ENCODE results near the gene CRYZL1.
"Not testable (repeated sequence)": the region's sequence is repeated elsewhere in the genome, so short reads cannot be mapped to it uniquely, and the experiment has no call there.

Gene CRYZL1

DNA sequence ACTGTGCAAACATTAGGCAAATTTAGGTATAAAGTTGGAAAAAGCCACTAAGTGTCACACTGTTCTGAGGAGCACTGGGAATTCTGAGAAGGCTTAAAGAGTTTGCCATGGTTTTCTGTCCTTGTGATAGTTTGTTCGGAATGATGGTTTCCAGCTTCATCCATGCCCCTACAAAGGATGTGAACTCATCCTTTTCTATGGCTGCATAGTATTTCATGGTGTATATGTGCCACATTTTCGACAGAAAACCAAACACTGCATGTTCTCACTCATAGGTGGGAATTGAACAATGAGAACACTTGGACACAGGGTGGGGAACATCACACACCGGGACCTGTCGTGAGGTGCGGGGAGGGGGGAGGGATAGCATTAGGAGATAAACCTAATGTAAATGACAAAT lies 35.1 kb upstream of the CRYZL1 start:
- H3K9me3 ChIP-seq (ENCODE audit: control insufficient read depth in 1 of 2, low read length in 2 of 2); H3K4me3 ChIP-seq (ENCODE audit: low read depth in 1 of 2, low read length in 2 of 2); H3K4me1 ChIP-seq (ENCODE audit: control insufficient read depth in 1 of 2, insufficient read depth in 2 of 2, low read length in 2 of 2); H3K27me3 ChIP-seq (ENCODE audit: low read depth, low read length); H3K27ac ChIP-seq (ENCODE audit: low read length); H3K36me3 ChIP-seq (ENCODE audit: control insufficient read depth in 1 of 2, insufficient read depth in 2 of 2, low read length in 2 of 2): not testable (repeated sequence)

DNA sequence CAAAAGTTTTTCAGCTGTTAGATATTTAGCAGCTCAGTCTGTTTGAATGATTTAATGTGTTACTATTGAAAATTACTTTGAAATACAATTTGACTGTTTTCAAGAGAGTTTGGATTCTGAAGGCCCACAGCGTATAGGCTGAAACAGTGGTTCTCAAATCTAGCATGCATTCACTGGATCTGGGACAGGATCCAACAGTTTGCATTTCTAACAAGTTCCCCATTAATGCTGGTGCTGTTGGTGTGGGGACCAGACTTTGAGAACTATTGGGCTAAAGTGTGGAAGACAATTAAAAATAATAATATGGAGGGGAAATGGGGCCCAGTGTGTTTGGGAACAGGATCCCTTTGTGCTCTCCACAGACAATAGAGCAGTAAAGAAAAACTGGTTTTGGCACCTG lies 32.7 kb upstream of the CRYZL1 start:
- Histone ChIP-seq H3K27ac (ENCODE audit: low read length) (no peak overlapping the region), H3K36me3 (ENCODE audit: control insufficient read depth in 1 of 2, insufficient read depth in 2 of 2, low read length in 2 of 2) (no peaks in the 10 kb centered on the region), H3K9me3 (ENCODE audit: control insufficient read depth in 1 of 2, low read length in 2 of 2) (no peaks in the 10 kb centered on the region), H3K4me1 (ENCODE audit: control insufficient read depth in 1 of 2, insufficient read depth in 2 of 2, low read length in 2 of 2) (peaks cover 0 to 8% of the 10 kb centered on the region in 2 donors), H3K27me3 (ENCODE audit: low read depth, low read length) (no peaks in the 10 kb centered on the region), H3K4me3 (ENCODE audit: low read depth in 1 of 2, low read length in 2 of 2) (no peak overlapping the region)

DNA sequence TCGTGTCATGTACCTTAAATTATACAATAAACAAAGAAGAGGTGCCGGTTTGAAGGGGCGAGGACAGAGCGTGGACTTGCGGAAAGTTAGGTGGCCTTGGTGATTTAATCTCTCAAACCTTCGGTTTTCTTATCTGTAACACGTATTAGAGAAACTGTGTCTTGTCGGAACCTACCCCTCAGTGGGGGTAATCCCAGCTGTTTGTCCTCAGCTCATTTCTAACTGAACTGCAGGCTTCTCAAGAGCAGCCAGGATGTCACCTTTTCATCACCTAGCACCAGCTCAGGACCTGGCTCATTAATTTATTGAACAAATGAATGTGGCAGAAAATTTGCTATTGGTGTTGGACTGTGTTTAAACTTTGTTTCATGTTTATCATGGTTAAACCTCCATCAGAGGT lies 31.9 kb upstream of the CRYZL1 start:
- H3K4me1 ChIP-seq (ENCODE audit: control insufficient read depth in 1 of 2, insufficient read depth in 2 of 2, low read length in 2 of 2): peaks cover 0 to 6% of the 10 kb centered on the region in 2 donors
- H3K4me3 ChIP-seq (ENCODE audit: low read depth in 1 of 2, low read length in 2 of 2): no peak overlapping the region
- H3K27ac ChIP-seq (ENCODE audit: low read length): no peak overlapping the region
- H3K27me3 ChIP-seq (ENCODE audit: low read depth, low read length): no peaks in the 10 kb centered on the region
- no peaks in the 10 kb centered on the region for H3K9me3 ChIP-seq (ENCODE audit: control insufficient read depth in 1 of 2, low read length in 2 of 2)
- no peaks in the 10 kb centered on the region for H3K36me3 ChIP-seq (ENCODE audit: control insufficient read depth in 1 of 2, insufficient read depth in 2 of 2, low read length in 2 of 2)

DNA sequence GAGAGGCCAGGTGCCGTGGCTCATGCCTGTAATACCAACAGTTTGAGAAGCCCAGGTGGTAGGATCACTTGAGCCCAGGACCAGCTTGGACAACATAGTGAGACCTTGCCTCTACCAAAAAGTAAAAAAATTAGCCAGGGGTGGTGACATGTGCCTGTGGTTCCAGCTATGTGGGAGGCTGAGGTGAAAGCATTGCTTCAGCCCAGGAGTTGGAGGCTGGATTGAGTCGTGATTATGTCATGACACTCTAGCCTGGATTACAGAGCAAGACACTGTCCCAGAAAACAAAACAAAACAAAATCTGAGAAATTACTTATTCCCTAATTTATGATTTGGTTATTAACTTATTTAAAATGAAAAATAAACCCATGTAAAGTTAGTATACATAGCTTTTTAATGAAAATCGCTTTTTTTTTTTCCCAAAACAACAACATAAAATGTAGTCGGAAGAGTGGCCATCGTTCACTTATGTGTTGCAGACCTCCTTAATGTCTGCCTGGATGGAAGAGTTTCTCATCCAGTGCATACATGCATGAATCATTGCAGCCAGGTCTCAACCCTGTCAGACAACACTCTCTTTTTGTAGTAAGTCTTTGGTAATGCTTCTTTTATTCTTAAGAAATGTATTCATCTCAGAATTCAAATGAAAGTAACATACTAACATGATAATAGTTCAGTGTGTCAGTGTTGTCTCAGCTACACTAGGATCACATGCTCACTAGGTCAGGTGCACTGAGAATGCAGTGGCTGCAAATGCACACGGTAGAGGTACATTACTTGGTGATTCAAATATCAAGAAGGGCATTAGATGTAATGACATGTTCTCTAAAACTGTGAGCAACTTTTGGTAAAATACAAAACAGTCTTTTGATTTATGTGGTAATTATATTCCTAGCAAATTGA lies 28.8 kb upstream of the CRYZL1 start:
- peaks cover 0 to 6% of the 10 kb centered on the region in 2 donors for H3K4me1 ChIP-seq (ENCODE audit: control insufficient read depth in 1 of 2, insufficient read depth in 2 of 2, low read length in 2 of 2)
- no peak overlapping the region for H3K4me3 ChIP-seq (ENCODE audit: low read depth in 1 of 2, low read length in 2 of 2)
- H3K36me3 ChIP-seq (ENCODE audit: control insufficient read depth in 1 of 2, insufficient read depth in 2 of 2, low read length in 2 of 2): no peaks in the 10 kb centered on the region
- no peak overlapping the region for H3K27ac ChIP-seq (ENCODE audit: low read length)
- no peaks in the 10 kb centered on the region for H3K9me3 ChIP-seq (ENCODE audit: control insufficient read depth in 1 of 2, low read length in 2 of 2)
- H3K27me3 ChIP-seq (ENCODE audit: low read depth, low read length): no peaks in the 10 kb centered on the region

GRCh38 chr21:33668620-33669019 lies 27.1 kb upstream of the CRYZL1 start:
- Histone ChIP-seq H3K27ac (ENCODE audit: low read length) (no peak overlapping the region), H3K9me3 (ENCODE audit: control insufficient read depth in 1 of 2, low read length in 2 of 2) (no peaks in the 10 kb centered on the region), H3K27me3 (ENCODE audit: low read depth, low read length) (no peaks in the 10 kb centered on the region), H3K4me1 (ENCODE audit: control insufficient read depth in 1 of 2, insufficient read depth in 2 of 2, low read length in 2 of 2) (peaks cover 0 to 6% of the 10 kb centered on the region in 2 donors), H3K4me3 (ENCODE audit: low read depth in 1 of 2, low read length in 2 of 2) (no peak overlapping the region), H3K36me3 (ENCODE audit: control insufficient read depth in 1 of 2, insufficient read depth in 2 of 2, low read length in 2 of 2) (no peaks in the 10 kb centered on the region)

- no peak overlapping the region for H3K27ac ChIP-seq (ENCODE audit: low read length)
Measured at GRCh38 chr21:33668180-33668579, 26.6 kb upstream of the CRYZL1 start.

DNA sequence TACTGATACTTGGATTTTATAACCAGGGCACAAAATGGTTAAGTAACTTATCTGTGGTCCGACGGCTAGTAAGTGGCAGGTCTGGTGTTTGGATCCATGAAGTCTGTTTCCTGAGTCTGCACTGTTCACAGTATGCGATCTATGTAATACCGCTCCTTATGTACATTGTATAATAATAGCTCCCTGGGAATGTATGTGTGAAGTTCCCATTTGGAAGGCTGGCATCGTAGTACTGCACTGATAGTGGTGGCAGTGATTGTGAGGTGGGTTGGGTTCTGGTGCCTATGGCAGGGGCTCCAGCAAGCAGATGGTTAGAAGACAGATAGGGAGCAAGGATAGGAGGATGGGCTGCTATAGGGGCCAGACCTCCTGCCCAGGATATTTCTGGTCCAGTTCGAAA lies 26.1 kb upstream of the CRYZL1 start:
- no peak overlapping the region for H3K4me3 ChIP-seq (ENCODE audit: low read depth in 1 of 2, low read length in 2 of 2)
- H3K27ac ChIP-seq (ENCODE audit: low read length): no peak overlapping the region

More at GRCh38 chr21:33668180-33668579, 26.6 kb upstream of the CRYZL1 start:
- H3K9me3 ChIP-seq (ENCODE audit: control insufficient read depth in 1 of 2, low read length in 2 of 2): no peaks in the 10 kb centered on the region
- H3K27me3 ChIP-seq (ENCODE audit: low read depth, low read length): no peaks in the 10 kb centered on the region
- no peaks in the 10 kb centered on the region for H3K36me3 ChIP-seq (ENCODE audit: control insufficient read depth in 1 of 2, insufficient read depth in 2 of 2, low read length in 2 of 2)
- no peak overlapping the region for H3K4me3 ChIP-seq (ENCODE audit: low read depth in 1 of 2, low read length in 2 of 2)
- peaks cover 0 to 6% of the 10 kb centered on the region in 2 donors for H3K4me1 ChIP-seq (ENCODE audit: control insufficient read depth in 1 of 2, insufficient read depth in 2 of 2, low read length in 2 of 2)

DNA sequence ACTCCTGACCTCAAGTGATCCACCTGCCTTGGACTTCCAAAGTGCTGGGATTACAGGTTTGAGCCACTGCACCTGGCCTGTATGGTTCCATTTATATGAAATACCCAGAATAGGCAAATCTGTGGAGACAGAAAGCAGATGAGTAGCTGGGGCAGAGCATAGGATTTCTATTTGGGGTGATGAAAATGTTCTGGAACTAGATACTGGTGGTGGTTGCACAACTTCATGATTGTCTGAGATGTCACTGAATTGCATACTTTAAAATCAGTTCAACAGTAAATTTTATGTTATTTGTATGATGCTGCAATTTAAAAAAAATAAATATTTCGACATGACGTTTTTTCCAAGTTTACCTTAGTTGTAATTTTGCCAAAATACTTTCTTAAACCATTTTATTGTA lies 24.6 kb upstream of the CRYZL1 start:
- Histone ChIP-seq H3K9me3 (ENCODE audit: control insufficient read depth in 1 of 2, low read length in 2 of 2) (no peaks in the 10 kb centered on the region), H3K4me3 (ENCODE audit: low read depth in 1 of 2, low read length in 2 of 2) (no peak overlapping the region), H3K27me3 (ENCODE audit: low read depth, low read length) (no peaks in the 10 kb centered on the region), H3K36me3 (ENCODE audit: control insufficient read depth in 1 of 2, insufficient read depth in 2 of 2, low read length in 2 of 2) (no peaks in the 10 kb centered on the region), H3K4me1 (ENCODE audit: control insufficient read depth in 1 of 2, insufficient read depth in 2 of 2, low read length in 2 of 2) (peaks cover 0 to 6% of the 10 kb centered on the region in 2 donors), H3K27ac (ENCODE audit: low read length) (no peak overlapping the region)

More for the DNA sequence above, 26.1 kb upstream of the CRYZL1 start:
- no peaks in the 10 kb centered on the region for H3K9me3 ChIP-seq (ENCODE audit: control insufficient read depth in 1 of 2, low read length in 2 of 2)
- no peaks in the 10 kb centered on the region for H3K27me3 ChIP-seq (ENCODE audit: low read depth, low read length)
- no peaks in the 10 kb centered on the region for H3K36me3 ChIP-seq (ENCODE audit: control insufficient read depth in 1 of 2, insufficient read depth in 2 of 2, low read length in 2 of 2)
- H3K4me1 ChIP-seq (ENCODE audit: control insufficient read depth in 1 of 2, insufficient read depth in 2 of 2, low read length in 2 of 2): peaks cover 0 to 6% of the 10 kb centered on the region in 2 donors

DNA sequence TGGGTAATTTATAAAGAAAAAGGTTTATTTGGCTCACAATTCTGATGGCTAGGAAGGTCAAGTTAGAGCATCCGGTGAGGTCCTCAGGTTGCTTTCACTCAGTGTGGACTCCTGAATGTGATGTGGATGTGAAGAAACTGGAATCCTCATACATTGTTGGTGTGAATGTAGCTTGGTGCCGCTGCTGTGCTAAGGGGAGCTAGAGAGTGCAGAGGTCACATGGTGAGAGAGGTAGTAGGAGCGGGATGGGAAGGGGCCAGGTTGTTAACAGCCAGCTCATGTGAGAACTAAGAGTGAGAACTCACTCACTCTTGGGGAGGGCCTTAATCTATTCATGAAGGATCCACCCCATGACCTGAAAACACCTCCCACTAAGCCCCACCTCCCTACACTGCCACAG lies 22.6 kb upstream of the CRYZL1 start:
- no peak overlapping the region for H3K27ac ChIP-seq (ENCODE audit: low read length)
- H3K36me3 ChIP-seq (ENCODE audit: control insufficient read depth in 1 of 2, insufficient read depth in 2 of 2, low read length in 2 of 2): no peaks in the 10 kb centered on the region
- no peak overlapping the region for H3K4me3 ChIP-seq (ENCODE audit: low read depth in 1 of 2, low read length in 2 of 2)

GRCh38 chr21:33663241-33663640 lies 21.7 kb upstream of the CRYZL1 start:
- Histone ChIP-seq H3K36me3 (ENCODE audit: control insufficient read depth in 1 of 2, insufficient read depth in 2 of 2, low read length in 2 of 2) (no peaks in the 10 kb centered on the region), H3K27me3 (ENCODE audit: low read depth, low read length) (no peaks in the 10 kb centered on the region), H3K27ac (ENCODE audit: low read length) (no peak overlapping the region), H3K9me3 (ENCODE audit: control insufficient read depth in 1 of 2, low read length in 2 of 2) (no peaks in the 10 kb centered on the region), H3K4me1 (ENCODE audit: control insufficient read depth in 1 of 2, insufficient read depth in 2 of 2, low read length in 2 of 2) (peaks cover 0 to 1% of the 10 kb centered on the region in 2 donors), H3K4me3 (ENCODE audit: low read depth in 1 of 2, low read length in 2 of 2) (no peak overlapping the region)

More for the DNA sequence above, 22.6 kb upstream of the CRYZL1 start:
- H3K27me3 ChIP-seq (ENCODE audit: low read depth, low read length): no peaks in the 10 kb centered on the region
- H3K9me3 ChIP-seq (ENCODE audit: control insufficient read depth in 1 of 2, low read length in 2 of 2): no peaks in the 10 kb centered on the region
- H3K4me1 ChIP-seq (ENCODE audit: control insufficient read depth in 1 of 2, insufficient read depth in 2 of 2, low read length in 2 of 2): peaks cover 0 to 6% of the 10 kb centered on the region in 2 donors

DNA sequence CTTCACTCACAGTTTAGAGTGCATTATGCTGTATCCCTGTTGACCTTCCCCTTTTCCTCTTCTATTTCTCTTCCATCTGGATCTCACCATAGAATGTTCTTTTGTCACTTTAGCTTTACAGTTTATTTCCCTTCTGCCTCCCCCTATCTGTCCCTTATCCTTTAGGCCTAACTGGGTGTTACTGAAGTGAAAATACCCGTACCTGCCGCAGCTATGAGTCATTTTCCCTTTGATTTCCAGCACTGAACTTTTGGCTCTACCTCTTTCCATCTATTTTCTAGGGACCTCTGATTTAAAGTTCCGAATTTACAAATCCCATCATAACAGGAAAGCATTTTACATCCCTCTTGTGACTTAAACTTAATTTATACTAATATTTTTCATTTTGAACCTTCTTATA lies 20.5 kb upstream of the CRYZL1 start:
- H3K4me1 ChIP-seq (ENCODE audit: control insufficient read depth in 1 of 2, insufficient read depth in 2 of 2, low read length in 2 of 2): peaks cover 0 to 4% of the 10 kb centered on the region in 2 donors

GRCh38 chr21:33661146-33661545 lies 19.6 kb upstream of the CRYZL1 start:
- no peak overlapping the region for H3K27ac ChIP-seq (ENCODE audit: low read length)
- H3K27me3 ChIP-seq (ENCODE audit: low read depth, low read length): no peaks in the 10 kb centered on the region
- peaks cover 0 to 4% of the 10 kb centered on the region in 2 donors for H3K4me1 ChIP-seq (ENCODE audit: control insufficient read depth in 1 of 2, insufficient read depth in 2 of 2, low read length in 2 of 2)
- no peaks in the 10 kb centered on the region for H3K36me3 ChIP-seq (ENCODE audit: control insufficient read depth in 1 of 2, insufficient read depth in 2 of 2, low read length in 2 of 2)
- H3K9me3 ChIP-seq (ENCODE audit: control insufficient read depth in 1 of 2, low read length in 2 of 2): no peaks in the 10 kb centered on the region
- no peak overlapping the region for H3K4me3 ChIP-seq (ENCODE audit: low read depth in 1 of 2, low read length in 2 of 2)

More for the DNA sequence above, 20.5 kb upstream of the CRYZL1 start:
- Histone ChIP-seq H3K27ac (ENCODE audit: low read length) (no peak overlapping the region), H3K36me3 (ENCODE audit: control insufficient read depth in 1 of 2, insufficient read depth in 2 of 2, low read length in 2 of 2) (no peaks in the 10 kb centered on the region), H3K9me3 (ENCODE audit: control insufficient read depth in 1 of 2, low read length in 2 of 2) (no peaks in the 10 kb centered on the region), H3K27me3 (ENCODE audit: low read depth, low read length) (no peaks in the 10 kb centered on the region), H3K4me3 (ENCODE audit: low read depth in 1 of 2, low read length in 2 of 2) (no peak overlapping the region)

Data from muscle layer of duodenum (tissue), 2 donors.